Epithelial cell of esophagus (primary cell): ENCODE measurements around the gene OPA1.

ENCODE experiments used
- DNase-seq: peaks from one replicate; pipeline ENCODE4 v3.0.0; 2010; ENCODE audit warnings: low read depth
- H3K4me3 ChIP-seq: 2 replicates; pipeline ENCODE4 v1.5.1; 2011; ENCODE audit warnings: mild to moderate bottlenecking, low read length, control low read depth
- TF ChIP-seq, protein P1 (sequence below): IDR thresholded peaks from 2 replicates; pipeline ENCODE4 v1.5.1; 2011; ENCODE audit warnings: low read depth, mild to moderate bottlenecking, low read length, control low read depth, inconsistent platforms; ENCODE audit not compliant: insufficient read depth; ENCODE audit errors: missing control alignments

The OPA1 gene

DNA sequence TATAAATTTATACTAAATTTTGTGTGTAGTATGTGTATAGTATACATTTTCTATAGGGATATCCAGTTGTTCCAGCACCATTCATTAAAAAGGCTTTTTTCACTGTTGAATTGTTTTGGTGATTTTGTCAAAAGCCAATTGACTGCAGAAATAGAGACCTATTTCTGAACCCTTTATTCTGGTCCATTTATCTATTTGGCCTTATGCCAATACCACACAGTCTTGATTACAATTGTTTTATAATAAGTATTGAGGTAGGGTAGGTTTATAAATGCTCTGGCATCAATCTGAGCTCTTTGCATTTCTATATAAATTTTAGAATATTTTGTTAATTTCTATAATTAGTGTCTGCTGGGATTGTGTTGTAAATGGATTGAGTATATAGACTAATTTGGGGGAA lies 6.5 kb upstream of the OPA1 start:
- TF ChIP-seq, protein P1, sequence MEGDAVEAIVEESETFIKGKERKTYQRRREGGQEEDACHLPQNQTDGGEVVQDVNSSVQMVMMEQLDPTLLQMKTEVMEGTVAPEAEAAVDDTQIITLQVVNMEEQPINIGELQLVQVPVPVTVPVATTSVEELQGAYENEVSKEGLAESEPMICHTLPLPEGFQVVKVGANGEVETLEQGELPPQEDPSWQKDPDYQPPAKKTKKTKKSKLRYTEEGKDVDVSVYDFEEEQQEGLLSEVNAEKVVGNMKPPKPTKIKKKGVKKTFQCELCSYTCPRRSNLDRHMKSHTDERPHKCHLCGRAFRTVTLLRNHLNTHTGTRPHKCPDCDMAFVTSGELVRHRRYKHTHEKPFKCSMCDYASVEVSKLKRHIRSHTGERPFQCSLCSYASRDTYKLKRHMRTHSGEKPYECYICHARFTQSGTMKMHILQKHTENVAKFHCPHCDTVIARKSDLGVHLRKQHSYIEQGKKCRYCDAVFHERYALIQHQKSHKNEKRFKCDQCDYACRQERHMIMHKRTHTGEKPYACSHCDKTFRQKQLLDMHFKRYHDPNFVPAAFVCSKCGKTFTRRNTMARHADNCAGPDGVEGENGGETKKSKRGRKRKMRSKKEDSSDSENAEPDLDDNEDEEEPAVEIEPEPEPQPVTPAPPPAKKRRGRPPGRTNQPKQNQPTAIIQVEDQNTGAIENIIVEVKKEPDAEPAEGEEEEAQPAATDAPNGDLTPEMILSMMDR: no peak
- no peak overlapping the region for H3K4me3 ChIP-seq
- no peak for DNase-seq

DNA sequence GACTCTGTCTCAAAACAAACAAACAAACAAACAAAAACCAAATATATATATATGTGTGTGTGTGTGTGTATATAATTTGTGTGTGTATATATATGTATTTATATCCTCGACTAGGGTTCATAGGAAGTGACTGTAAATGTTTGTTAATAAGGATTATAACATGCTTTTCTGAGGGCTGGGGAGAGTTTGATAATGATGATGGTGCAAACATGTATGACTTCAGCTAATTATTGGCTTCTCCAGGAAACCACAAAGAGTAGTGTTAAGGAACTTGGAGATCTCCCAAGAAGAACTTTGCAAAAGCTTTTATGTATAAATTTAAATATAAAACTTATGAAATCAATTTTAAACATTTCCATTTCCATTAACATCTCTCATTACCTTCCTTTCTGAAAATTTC lies 3.9 kb upstream of the OPA1 start:
- DNase-seq: peak; percentile 23
- no peak overlapping the region for H3K4me3 ChIP-seq
- TF ChIP-seq, protein P1: no peak

DNA sequence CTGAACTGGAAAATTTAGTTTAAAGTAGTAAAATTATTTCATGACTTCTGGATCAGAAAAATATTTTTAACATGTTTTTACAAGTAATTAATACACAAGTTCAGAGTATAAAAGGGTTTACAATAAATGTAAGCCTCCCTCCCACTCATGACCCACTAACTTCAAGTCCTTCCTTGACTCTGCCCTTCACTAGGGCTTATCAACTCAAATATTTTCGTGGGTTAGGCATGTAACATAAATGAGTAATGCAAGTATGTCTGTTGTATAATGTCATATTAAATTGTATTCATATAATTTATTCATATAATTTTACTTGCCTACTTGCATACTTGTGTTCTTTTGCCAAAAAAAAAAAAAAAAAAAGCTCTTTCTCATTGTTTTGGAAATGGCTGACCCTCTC lies 3.4 kb upstream of the OPA1 start:
- no peak overlapping the region for H3K4me3 ChIP-seq
- DNase-seq: peak; percentile 43
- TF ChIP-seq, protein P1: no peak

DNA sequence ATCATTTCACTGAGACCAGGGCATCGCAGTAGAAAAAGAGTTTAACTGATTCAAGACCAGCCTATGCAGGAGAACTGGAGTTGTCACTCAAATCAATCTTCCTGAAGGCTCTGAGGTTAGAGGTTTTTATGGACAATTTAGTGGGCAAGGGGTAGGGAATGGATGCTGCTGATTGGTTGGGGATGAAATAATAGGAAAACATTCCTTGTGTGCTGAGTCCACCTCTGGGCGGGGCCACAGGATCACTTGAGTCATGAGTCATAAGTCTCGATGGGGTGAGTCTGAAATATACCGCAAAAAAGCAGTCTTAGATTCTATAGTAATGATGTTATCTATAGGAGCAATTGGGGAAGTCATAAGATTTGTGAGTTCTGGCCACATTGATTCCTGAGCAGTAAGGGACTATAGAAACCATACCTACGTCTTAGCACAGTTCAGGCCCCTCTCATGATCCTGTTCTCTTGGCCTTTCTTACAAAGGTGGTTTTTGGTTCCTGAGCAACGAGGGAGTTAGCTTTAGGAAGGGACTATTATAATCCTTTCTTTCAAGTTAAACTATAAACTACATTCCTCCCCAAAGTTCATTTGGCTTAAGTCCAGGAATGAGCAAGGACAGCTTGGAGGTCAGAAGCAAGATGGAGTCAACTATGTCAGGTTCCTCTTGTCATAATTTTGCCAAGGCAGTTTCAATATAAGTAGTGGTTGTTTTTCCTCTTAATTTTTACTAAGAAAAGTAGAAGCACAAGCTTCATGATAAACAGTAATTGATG lies 2.7 kb upstream of the OPA1 start:
- H3K4me3 ChIP-seq: no peak overlapping the region
- TF ChIP-seq, protein P1: no peak
- peak; percentile 94 for DNase-seq

DNA sequence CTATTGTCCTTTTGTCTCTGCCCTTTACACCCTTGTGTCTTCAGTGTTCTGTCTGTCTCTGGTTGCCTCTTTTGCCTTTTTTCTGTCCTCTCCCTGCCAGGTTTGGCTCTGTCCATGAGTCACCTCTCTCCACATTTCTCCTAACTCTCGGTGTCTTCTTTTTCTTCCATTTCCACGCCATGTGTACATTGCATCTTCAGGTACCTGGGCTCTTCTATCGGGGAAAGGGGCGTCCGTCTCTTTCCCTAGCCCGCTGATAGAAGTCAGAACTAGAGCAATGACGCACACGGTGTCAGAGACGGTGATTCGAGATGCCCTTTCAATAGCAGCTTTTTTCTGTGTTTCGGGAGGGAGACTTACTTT lies 641 bp downstream of the OPA1 start:
- TF ChIP-seq, protein P1: no peak
- peak overlapping the region; percentile 99 for H3K4me3 ChIP-seq
- DNase-seq: peak; percentile 36

DNA sequence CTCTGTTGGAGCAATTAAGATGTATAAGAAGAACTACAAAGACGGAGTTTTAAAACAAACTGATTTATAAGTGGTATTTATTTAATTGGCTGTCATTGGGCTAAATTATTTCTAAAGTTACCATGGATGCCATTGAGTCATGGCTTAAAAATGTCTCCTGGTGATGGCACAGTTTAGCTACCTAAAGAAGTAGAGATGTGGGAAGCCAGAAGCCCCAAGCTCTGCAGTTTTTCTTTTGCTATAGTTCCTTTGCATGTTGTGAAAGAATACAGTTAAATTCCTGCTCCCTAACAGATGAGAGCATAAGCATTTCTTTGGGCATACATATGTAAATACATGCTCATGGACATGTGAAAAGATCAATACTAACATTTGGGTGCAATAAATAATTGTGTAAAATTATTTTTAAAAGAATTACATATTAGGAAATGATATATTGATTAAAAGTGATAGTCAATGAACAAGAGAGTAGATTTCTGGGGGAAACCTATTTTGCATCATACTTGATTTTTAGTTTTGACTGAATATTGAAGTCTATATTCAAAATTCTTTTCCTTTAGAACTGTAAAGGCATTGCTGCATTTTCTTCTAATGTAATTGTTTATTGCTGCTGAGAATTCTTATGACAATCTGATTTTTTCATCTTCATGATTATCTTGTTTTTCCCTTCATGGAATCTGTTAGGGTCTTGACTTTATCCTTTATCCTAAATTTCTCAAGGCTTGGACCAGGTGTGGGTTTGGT lies 2.1 kb downstream of the OPA1 start:
- DNase-seq: peak; percentile 31
- H3K4me3 ChIP-seq: peak overlapping the region; percentile 99
- TF ChIP-seq, protein P1: no peak
